ENCODE results near the gene SRI.

GRCh38 chr7:88224601-88225275 lies 4.9 kb upstream of the SRI start:
- TF ChIP-seq EZH2 (IDR thresholded peaks at IDR 0.05; ENCODE audit: low read depth) (no peak), CTCF (conservative IDR thresholded peaks at IDR 0.05) (no peak)

Measured in PC-9 (cell line).